GM10248 (cell line): ENCODE measurements around the gene RXRA.
A peak's percentile ranks its signal among the peaks of the same experiment; 100 is the strongest.

Experiments used
- CTCF ChIA-PET: fragments of 300-600 bp; sonication (Branson Sonifier 250); formaldehyde crosslinking; extraction: SDS; loops from one replicate; lab custom pipeline; 2021; ENCODE audit warnings: antibody characterized with exemption; lab: Yijun Ruan, JAX
- POLR2A ChIA-PET: fragments of 350-650 bp; sonication (Branson Sonifier 250); formaldehyde crosslinking; extraction: SDS; loops from one replicate; lab custom pipeline; 2020; ENCODE audit warnings: antibody characterized with exemption; lab: Yijun Ruan, JAX
- DNase-seq: peaks from one replicate; pipeline ENCODE4 v3.0.0; 2012; ENCODE audit errors: extremely low spot score
- CTCF ChIP-seq: IDR thresholded peaks from 2 replicates; pipeline ENCODE4 v1.5.1; 2012; ENCODE audit warnings: mild to moderate bottlenecking, low read depth; ENCODE audit errors: extremely low read depth, missing control alignments, control extremely low read depth

RXRA gene

DNA sequence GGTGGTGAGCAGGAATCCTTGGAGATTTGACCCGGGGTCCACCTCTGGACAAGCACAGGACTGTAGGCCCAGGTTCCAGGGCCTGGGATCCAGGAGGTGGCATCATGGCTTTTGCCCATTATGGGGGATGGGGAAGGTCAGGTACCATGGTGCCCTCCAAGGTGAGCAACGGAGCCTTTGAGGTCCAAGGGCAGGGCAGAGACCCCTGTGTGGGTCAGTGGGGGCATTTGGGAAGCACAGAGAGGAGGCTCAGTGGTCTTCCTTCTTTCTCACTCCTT lies 117.7 kb downstream of the RXRA start:
- no peak for DNase-seq
- TF ChIP-seq CTCF, result no peak
- ChIA-PET CTCF (interaction anchor here (0.6 to 3.1 kb wide), 23 partner anchors 10 to 346 kb away, joined by 3 to 44 read pairs (median 5); no protein-coding TSS in a partner anchor), POLR2A (no interaction called here)

DNA sequence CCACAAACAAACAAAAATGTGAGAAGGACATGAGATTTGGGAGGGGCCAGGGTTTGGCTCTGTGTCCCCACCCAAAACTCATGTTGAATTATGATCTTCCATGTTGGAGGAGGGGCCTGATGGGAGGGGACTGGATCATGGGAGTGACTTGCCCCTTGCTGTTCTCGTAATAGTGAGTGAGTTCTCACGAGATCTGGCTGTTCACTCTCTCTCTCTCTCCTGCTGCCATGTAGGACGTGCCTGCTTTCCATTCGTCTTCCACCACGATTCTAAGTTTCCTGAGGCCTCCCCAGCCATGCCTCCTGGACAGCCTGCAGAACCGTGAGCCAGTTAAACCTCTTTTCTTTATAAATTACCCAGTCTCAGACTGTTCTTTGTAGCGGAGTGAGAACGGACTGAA lies 118.7 kb downstream of the RXRA start:
- DNase-seq, result no peak
- no peak for TF ChIP-seq CTCF
- ChIA-PET CTCF (interaction anchor here (1.0 to 1.4 kb wide), 2 partner anchors 12 to 80 kb away, joined by 3 to 5 read pairs; no protein-coding TSS in a partner anchor), POLR2A (no interaction called here)

GRCh38 chr9:134449180-134449916 lies 123.1 kb downstream of the RXRA start:
- peak; percentile 83 for TF ChIP-seq CTCF
- CTCF ChIA-PET, result interaction anchor here (0.6 to 2.8 kb wide), 23 partner anchors 8 to 290 kb away, joined by 3 to 13 read pairs (median 3); partner anchors contain the start of gene RNU6ATAC
- DNase-seq, result peak; percentile 92
- POLR2A ChIA-PET, result no interaction called here

DNA sequence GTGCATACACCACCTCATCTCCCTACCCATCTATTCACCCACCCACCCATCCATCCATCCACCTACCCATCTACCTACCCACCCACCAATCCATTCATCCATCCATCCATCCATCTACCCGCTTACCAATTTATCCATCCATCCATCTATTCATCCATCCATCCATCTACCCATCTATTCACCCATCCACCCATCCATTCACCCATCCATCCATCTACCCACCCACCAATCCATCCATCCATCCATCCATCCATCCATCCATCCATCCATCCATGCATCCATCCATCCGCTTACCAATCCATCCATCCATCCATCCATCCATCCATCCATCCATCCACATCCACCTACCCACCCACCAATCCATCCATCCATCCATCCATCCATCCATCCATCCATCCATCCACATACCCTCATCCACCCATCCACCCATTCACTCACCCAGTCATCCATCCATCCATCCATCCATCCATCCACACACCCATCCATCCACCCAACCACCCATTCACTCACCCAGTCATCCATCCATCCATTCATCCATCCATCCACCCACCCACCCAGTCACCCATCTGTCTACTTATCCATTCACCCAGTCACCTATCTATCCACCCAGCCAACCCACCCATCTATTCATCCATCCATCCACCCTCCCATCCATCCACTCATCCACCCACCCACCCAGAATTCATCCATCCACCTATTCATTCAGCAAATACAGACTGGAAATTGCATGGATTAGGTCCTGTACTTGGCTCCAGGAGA lies 125.6 kb downstream of the RXRA start:
- POLR2A ChIA-PET, result no interaction called here
- DNase-seq, result no peak
- no peak for TF ChIP-seq CTCF
- CTCF ChIA-PET, result no interaction called here

GRCh38 chr9:134452728-134453127 lies 126.5 kb downstream of the RXRA start:
- ChIA-PET POLR2A (interaction anchor here (0.7 kb wide), 1 partner anchor 125 kb away, joined by 3 read pairs; no protein-coding TSS in a partner anchor), CTCF (interaction anchor here (1.4 to 2.5 kb wide), 2 partner anchors 10 to 283 kb away, joined by 3 to 14 read pairs; no protein-coding TSS in a partner anchor)
- DNase-seq, result no peak
- TF ChIP-seq CTCF, result no peak

- no peak for DNase-seq
- no peak for TF ChIP-seq CTCF
- ChIA-PET CTCF (interaction anchor here (1.4 to 2.5 kb wide), 2 partner anchors 11 to 284 kb away, joined by 3 to 14 read pairs; no protein-coding TSS in a partner anchor), POLR2A (interaction anchor here (0.7 kb wide), 1 partner anchor 126 kb away, joined by 3 read pairs; no protein-coding TSS in a partner anchor)
Observed at GRCh38 chr9:134453776-134454475, 127.7 kb downstream of the RXRA start.
